NCI-H526 (cell line): ENCODE data around the gene UBR3.
"Not testable (repeated sequence)": the region's sequence is repeated elsewhere in the genome, so short reads cannot be mapped to it uniquely, and the experiment has no call there.

Experiments used
- DNase-seq, 2 experiments: peaks; one replicate each; lab custom pipeline; 2025; lab: John Stamatoyannopoulos, UW

UBR3 gene

DNA sequence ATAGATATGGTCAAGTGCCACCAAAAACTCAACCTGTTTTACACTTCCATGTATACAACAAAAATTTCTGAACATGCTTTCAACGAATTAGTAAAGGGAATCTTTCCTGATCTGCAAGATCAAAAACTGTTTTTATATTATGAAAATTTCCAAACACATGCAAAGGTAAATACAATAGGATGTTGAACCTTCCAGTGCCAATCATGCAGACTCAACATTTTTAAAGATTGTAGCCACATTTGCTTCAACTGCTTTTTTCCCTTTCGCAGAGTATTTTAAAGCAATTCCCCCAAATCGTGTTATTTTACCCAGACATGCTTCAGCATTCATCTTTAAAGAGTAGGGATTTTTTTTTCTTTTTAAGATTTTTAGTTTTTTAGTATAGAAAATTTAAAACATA is 40.3 kb downstream of the UBR3 start:
- no peak for DNase-seq

DNA sequence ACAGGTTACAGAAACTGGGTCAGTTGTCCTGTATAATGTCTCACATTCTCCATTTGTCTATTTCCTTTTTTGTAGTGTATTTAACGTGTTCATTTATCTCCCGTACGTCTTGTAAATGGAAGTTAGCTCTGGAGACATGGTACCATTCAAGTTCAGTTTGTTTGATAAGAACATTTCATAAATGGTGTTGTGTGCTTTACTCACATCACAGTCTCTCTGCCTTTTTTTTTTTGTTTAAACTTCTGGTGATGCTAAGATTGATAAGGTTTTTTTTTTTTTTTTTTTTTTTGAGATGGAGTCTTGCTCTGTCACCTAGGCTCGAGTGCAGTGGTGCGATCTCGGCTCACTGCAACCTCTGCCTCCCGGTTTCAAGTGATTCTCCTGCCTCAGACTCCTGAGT is 41.7 kb downstream of the UBR3 start:
- no peak for DNase-seq

DNA sequence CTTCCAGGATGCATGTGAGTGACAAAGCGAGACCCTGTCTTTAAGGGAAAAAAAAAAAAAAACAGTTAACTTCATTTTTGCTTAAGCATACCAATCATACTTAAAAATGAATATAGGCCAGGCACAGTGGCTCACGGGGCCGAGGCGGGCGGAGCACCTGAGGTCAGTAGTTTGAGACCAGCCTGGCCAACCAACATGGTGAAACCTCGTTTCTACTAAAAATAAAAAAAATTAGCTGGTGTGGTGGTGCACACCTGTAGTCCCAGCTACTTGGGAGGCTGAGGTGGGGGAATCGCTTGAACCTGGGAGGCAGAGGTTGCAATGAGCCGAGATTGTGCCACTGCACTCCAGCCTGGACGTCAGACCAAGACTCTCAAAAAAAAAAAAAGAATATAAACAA is 44.1 kb downstream of the UBR3 start:
- not testable (repeated sequence) for DNase-seq

DNA sequence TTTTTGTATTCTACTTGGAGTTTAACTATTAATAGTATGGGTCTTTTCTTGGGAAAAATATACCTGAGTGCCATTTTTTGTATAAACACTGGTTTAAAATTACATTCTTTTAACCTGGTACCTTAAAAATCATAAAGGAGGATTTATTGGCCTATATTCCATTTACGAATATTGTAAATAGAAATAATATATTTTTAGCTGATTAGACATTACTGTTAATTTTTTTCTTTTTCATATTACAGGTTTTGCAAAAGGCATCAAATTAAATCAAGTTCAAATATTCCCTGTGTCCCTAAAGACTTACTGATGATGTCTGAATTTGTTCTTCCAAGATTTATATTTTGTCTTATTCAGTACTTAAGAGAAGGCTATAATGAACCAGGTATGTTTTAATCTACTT is 44.7 kb downstream of the UBR3 start:
- DNase-seq: no peak

DNA sequence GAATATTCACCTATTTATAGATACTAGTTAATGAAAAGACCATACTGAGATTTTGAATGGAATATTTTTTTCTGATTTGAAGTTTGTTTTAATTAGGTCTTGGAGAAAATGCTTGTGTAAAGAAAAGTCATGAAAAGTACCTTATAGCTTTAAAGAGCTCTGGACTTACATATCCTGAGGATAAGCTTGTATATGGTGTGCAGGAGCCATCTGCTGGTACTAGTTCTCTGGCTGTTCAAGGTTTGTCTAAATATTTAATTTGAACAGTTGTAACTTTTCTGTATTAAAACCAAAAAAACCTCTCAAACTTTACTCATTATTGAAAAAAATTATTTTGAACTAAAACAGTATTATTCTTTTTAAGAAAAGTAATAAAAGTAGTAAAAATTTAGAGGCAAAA is 50.1 kb downstream of the UBR3 start:
- no peak for DNase-seq

DNA sequence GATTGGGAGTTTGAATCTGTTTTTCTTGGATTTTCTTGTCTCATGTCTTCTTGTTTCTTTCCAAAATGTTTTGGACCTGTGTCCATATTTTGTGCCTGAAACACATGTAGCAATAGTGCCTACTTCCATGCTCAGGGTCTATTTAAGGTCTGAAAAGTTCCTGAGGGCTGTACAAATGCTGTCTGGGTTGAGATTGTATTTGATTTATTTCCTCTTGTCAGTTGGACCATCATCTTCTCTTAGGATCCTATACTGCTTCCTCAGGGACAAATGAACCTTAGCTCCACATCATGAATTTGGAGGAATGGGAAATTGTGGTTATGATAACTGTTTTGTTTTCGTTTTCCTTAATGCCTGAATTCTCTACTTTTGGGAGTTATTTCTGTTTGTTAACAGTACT is 59.9 kb downstream of the UBR3 start:
- DNase-seq: no peak

DNA sequence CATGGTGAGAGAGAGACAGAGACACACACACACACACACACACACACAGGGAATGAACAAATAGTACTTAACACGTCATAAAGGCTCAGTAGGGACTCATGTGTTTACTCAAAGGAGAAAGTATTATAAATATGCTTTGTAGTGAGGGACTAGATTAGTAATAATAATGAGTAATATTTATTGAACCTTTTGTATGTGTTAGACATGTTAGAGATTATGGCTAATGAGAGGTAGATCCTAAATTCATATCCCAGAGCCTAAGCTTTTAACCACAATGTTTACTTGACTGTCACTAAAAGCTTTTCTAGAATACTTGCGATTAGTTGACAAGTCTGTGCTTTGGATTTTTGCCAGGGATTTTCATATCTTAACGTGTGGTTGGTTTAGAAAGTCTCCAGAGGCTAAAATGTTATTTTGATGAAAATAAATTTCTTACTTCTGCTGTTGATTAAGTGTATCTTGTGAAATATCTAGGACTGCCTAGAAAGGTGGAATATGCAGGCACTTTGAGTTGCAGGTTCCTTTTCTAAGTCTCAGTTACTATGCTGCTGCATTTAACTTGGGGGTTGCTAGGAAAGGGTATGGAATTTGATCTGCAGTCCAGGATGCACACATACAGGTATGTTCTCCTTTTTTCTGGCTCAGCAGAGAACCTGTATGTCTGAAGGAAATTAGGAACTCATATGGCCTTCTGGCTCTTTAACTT is 64.5 kb downstream of the UBR3 start:
- no peak for DNase-seq

DNA sequence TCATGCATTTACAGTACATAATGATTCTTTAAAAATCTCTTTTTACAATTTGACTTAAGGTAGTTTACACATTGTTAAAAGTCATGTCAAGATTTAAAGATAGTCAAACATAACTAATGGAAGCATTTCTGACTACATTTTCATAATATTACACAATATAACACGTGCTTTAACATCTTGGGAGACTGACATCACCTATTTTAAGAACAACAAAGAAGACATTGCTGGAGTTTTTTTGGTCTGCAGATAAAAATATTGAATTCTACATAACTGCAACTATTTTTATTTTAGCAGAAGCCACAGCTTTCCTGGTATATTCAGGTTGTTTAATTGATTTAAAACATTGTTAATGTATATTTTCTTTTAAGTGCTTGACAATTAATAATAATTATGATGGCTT is 65.7 kb downstream of the UBR3 start:
- no peak for DNase-seq

DNA sequence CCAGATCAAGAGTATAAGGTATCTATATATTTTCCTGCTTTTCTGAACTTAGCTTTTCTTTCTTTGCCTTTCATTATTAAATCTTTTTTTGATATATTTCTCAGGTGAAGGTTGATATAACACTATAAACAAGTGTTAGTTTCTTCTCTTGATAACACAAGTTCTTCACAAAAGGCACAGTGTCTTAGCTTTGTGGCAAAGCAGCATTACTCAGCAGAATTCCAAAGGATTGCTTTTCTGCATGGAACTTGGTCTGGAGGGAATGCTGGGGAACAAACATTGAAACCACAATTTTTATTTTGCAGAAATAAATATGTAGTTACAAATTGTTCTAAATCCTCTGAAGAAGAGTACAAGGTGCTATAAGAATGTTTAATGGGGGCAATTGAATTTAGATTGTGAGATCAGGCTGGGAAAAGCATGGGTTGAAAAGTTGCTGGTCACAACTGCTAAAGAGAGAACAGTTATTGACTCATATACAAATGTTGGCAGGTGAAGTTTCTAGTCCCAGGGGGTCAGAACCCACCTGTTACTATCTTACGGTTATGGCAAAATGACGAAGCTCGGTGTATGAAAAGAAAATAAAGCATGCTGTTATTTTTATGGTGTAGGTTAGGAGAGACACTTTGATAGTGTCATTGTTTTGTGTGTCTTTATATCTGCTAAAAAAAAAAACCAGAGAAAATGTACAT is 68.2 kb downstream of the UBR3 start:
- no peak for DNase-seq

DNA sequence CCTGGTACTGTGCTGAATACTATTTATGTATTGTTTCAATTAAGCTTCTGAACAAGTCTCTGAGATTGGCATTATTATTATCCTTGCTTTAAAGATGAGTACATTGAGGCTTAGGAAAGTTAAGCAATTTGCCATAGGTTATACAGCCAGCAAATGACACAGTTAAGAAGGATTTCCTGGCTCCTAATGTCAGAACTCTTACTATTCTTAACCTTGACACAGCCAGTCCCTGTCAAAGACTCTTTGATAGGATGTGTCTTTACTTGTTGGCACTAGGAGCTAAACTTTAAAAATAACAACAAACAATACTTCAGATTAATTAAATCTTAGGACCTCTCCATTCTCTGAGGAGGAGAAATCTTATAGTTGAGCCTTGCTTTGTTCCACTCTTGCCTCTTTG is 70.6 kb downstream of the UBR3 start:
- no peak for DNase-seq

DNA sequence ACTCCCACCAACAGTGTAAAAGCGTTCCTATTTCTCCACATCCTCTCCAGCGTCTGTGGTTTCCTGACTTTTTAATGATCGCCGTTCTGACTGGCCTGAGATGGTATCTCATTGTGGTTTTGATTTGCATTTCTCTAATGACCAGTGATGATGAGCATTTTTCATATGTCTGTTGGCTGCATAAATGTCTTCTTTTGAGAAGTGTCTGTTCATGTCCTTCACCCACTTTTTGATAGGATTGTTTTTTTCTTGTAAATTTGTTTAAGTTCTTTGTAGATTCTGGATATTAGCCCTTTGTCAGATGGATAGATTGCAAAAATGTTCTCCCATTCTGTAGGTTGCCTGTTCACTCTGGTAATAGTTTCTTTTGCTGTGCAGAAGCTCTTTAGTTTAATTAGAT is 72.8 kb downstream of the UBR3 start:
- peak in 1 of 2 experiments; percentile 0 for DNase-seq

DNA sequence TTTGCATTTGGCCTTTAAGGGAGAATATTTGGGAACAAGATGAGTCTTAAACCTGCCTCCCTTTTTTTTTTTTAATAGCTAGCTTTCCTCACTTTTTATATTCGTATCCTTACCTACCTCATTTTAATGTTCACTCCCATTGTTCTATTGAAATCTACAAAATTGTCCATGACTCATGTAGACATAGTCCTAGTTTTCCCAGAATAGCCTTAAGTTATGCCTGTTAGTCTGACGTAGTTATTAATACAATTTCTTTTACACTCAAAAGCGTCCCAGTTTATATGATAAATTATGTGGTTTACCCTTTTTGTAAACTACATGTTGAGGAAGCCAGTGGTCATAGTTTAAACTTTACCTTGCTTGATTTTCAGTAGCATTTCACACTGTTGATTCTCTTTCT is 73.4 kb downstream of the UBR3 start:
- no peak for DNase-seq

DNA sequence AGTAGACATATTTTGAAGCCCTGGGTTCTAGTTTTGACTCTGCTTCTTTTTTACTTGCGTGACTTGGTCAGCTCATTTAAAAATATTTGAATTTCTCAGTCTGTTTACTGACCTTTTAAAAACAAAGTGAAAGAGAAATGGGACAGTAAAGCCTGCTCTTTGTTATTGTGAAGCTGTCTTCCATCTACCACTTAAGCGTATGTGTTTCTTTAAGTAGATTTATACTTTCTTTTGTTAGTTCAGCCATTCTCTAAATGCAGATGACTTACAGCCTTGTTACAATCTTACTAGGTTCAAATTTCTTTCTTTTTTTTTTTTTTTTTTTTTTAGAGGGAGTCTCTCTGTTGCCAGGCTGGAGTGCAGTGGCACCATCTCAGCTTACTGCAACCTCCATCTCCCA is 79.5 kb downstream of the UBR3 start:
- no peak for DNase-seq

DNA sequence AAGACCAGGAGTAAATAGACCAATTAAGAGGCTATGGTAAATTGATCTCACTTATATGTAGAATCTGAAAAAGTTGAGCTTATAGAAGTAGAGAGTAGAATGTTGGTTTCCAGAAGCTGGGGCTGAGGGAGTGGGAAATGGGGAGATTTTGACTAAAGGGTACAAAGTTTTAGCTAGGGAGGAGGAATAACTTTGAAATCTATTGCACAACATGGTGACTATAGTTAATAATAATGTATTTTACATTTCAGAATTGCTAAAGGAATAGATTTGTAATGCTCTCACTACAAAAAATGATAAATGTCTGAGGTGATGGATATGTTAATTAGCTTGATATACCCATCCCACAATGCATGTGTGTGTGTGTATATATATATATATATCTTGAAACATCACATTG is 82.1 kb downstream of the UBR3 start:
- DNase-seq: no peak

DNA sequence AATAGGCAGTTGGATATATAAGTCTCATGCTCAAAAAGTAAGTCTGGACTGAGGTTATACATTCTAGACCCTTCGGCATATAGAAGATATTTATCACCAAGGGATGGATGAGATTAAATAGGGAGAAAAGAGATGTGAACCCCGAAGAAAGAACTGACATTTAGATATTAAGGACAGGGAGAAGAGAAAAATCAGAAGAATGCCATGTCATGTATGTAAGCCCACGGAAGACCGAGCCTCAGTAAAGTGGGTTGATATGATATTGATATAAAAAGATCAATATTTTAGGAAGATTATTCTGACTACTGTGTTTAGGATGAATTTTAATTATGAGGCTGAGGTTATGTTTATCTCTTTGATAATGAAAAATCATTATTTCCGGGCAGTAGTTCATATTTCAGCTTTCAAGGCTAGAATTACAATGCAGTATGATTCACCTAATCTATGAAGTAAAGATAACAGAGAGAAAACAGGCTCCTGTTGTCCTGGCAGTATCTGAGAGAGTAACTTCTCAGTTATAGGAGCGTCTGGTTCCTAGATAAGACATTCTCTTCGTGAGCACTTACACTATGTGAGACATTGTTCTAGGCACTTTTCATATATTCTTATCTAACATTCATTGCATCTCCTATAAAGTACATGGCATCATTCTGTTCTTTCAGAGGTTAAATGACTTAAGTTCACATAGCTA is 83.0 kb downstream of the UBR3 start:
- DNase-seq: no peak

DNA sequence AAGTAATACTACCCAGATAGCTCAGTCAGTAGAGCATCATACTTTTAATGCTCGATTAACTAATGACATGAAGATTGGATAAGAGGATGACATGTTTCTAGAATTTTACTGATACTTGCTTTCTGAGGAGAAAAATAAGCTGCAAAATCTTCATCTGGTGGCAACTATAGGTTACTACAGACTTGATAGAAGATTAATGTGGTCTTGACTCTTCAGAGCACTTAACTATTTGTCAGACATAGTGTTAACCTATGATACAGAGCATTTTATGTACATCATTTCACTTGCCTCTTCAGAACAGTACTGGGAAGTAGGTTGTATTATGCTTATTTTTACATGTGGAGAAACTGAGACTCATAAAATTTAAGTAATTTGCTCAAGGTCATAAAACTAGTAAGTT is 83.9 kb downstream of the UBR3 start:
- DNase-seq: no peak

DNA sequence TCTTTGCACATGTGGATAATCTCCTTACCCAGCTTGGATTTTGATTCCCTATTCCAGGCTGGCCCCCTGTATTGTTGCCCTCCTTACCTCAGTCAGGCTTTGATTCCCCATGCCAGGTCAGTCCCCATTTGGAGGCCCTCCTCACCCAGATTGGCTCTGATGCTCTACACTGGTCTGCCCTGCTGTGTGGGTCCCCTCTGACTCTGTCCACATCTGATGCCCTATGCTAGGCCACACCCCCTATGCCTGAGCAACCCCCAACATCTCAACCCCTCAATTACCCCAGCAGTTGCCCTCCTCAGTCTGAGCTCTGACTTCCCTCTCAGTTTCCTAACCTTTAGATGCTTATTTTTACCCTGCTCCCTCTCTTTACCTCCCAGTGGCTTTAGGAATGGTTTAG is 89.4 kb downstream of the UBR3 start:
- DNase-seq: no peak

DNA sequence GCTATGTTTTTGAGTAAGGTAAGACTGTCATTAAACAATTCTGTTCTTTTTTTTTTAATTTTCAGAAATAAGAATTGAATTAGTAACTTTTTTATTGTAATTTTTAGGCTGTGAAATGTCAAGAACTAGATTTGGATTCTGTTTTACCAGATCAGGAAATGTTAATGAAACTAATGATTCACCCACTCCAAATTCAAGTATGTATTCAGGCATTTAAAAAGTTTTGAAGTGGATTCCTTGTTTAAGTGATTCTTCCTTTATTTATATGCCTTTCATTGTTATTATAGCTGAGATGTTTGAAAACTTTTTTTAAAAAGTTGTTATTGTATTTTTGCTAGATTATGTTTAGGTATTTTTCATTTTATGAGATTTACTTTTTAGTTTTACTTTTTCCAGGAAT is 96.7 kb downstream of the UBR3 start:
- no peak for DNase-seq

DNA sequence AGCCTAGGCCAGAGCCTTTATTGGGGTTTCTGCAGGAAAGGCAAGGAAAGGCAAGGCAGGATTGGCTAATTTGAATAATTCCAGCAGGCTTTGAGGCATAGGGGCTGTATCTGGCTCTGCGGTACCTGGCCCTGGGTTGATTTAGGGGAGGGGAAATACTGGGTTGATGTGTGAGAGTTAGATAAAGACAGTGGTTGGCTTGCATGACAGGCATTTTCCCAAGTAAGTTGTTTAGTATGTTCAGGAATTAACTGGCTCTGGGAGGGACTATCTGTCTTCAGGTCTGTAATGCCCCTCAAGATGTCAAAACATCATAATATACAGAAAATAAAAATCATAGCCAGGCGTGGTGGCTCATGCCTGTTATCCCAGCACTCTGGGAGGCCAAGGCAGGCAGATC is 98.7 kb downstream of the UBR3 start:
- no peak for DNase-seq

DNA sequence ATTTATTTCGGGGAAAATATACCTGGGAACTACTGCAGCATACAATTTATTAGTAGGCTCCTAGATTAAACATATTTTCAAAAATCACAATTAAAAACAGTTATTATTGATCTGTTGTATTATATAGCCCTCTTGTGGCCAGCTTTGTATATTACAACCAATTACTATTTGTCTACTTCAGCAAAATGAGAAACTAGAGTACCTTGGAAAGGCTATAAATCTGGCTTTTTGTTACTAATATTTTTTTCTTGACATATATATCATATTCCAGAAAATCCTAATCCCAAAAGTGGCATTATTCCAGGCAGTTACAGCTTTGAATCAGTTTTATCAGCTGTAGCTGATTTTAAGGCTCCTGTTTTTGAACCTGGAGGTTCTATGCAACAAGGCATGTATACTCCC is 101.2 kb downstream of the UBR3 start:
- DNase-seq: peak; percentile 4 to 62

DNA sequence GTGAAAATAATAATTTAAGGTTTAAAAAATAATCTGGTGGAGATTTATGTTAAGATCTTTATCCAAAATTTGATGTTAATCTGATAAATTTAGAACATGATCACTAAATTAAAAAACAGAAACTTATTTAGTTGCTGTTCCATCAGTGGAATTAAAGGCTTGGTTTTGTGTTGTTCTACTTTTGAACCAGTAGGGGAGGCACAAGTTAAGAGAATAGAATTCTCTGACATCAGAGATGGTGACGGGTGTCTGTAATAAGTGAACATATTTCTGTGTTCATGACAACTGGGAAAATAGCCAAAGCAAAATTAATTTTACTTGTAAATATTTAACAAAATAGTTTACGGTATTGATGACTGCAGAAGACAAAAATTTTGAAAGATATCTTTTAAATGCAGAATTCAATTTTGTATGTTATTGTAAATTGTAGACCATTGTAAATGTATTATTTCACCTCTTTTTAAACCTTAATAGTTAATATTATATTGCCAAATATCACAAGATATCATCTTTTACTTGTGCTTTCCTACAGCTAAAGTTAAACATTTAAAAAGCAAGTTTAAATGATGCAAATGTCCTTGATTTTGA is 106.0 kb downstream of the UBR3 start:
- DNase-seq: peak in 1 of 2 experiments; percentile 66

DNA sequence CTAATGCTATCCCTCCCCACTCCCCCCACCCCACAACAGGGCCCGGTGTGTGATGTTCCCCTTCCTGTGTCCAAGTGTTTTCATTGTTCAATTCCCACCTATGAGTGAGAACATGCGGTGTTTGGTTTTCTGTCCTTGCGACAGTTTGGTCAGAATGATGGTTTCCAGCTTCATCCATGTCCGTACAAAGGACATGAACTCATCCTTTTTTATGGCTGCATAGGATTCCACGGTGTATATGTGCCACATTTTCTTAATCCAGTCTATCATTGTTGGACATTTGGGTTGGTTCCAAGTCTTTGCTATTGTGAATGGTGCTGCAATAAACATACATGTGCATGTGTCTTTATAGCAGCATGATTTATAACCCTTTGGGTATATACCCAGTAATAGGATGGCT is 109.4 kb downstream of the UBR3 start:
- DNase-seq: not testable (repeated sequence)

DNA sequence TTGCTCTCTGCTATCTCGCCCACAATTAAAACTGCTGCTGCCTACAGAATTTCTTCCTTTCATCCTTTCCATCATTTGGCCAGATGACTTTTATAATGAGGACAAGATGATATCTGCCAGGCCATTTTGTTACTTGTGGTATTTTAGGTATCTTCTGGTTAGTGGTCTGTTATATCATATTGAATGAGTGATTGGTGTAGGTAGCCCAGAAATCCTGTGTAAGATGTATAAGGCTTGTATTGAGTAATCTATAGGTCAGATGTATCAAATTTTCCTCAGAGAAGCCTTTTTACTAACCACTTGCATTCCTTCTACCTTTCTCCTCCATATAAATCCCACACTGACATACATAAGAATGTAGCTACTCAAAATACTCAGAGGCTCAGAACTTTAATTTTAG is 118.3 kb downstream of the UBR3 start:
- DNase-seq: no peak
